Mesendoderm (in vitro differentiated cells): ENCODE results near the gene MID2.

Experiments used
- DNase-seq: peaks from one replicate; pipeline ENCODE4 v3.0.0; 2013
- H2AK5ac ChIP-seq: 2 replicates; pipeline ENCODE4 v1.6.1; 2013; ENCODE audit warnings: low read length, inconsistent platforms
- H2BK120ac ChIP-seq: 2 replicates; pipeline ENCODE4 v1.6.1; 2013; ENCODE audit warnings: low read depth, mild to moderate bottlenecking, low read length, moderate library complexity, mixed read lengths
- H2BK15ac ChIP-seq: replicated peaks from 2 replicates; pipeline ENCODE4 v1.6.1; 2013; ENCODE audit warnings: low read depth, mild to moderate bottlenecking, moderate library complexity
- H2BK5ac ChIP-seq: 2 replicates; pipeline ENCODE4 v1.6.1; 2013; ENCODE audit warnings: low read length, inconsistent platforms
- H3K18ac ChIP-seq: 2 replicates; pipeline ENCODE4 v1.6.1; 2013; ENCODE audit warnings: mild to moderate bottlenecking, low read length, mixed read lengths
- H3K23ac ChIP-seq: one replicate; pipeline ENCODE4 v1.6.1; 2013; ENCODE audit warnings: low read length
- H3K27ac ChIP-seq: 2 replicates; pipeline ENCODE4 v1.5.1; 2013; ENCODE audit warnings: low read depth, mild to moderate bottlenecking, inconsistent platforms, low read length, moderate library complexity
- H3K27me3 ChIP-seq: 2 replicates; pipeline ENCODE4 v1.6.1; 2013; ENCODE audit warnings: low read length, control low read depth, mild to moderate bottlenecking, inconsistent platforms; ENCODE audit not compliant: insufficient read depth, poor library complexity
- H3K36me3 ChIP-seq: 2 replicates; pipeline ENCODE4 v1.6.1; 2013; ENCODE audit warnings: low read length, inconsistent platforms; ENCODE audit not compliant: control insufficient read depth, insufficient read depth
- H3K4ac ChIP-seq: one replicate; pipeline ENCODE4 v1.6.1; 2013; ENCODE audit warnings: low read depth, mild to moderate bottlenecking, low read length, moderate library complexity
- H3K4me1 ChIP-seq: 2 replicates; pipeline ENCODE4 v1.6.1; 2013; ENCODE audit warnings: low read depth, low read length, inconsistent platforms; ENCODE audit not compliant: control insufficient read depth
- H3K4me2 ChIP-seq: 2 replicates; pipeline ENCODE4 v1.6.1; 2013; ENCODE audit warnings: low read length
- H3K4me3 ChIP-seq: 2 replicates; pipeline ENCODE4 v1.5.1; 2013; ENCODE audit warnings: mild to moderate bottlenecking, low read length
- H3K56ac ChIP-seq: one replicate; pipeline ENCODE4 v1.6.1; 2013; ENCODE audit warnings: low read length
- H3K79me1 ChIP-seq: 2 replicates; pipeline ENCODE4 v1.6.1; 2013; ENCODE audit warnings: low read length, inconsistent platforms
- H3K79me2 ChIP-seq: 2 replicates; pipeline ENCODE4 v1.6.1; 2013; ENCODE audit warnings: mild to moderate bottlenecking, low read length; ENCODE audit not compliant: control insufficient read depth, insufficient read depth
- H3K9ac ChIP-seq: 2 replicates; pipeline ENCODE4 v1.6.1; 2013; ENCODE audit warnings: low read length, inconsistent platforms
- H4K5ac ChIP-seq: one replicate; pipeline ENCODE4 v1.6.1; 2013; ENCODE audit warnings: low read length
- H4K8ac ChIP-seq: one replicate; pipeline ENCODE4 v1.6.1; 2013; ENCODE audit warnings: low read depth, mild to moderate bottlenecking, control low read depth, low read length, moderate library complexity
- WGBS: extraction: QIAGEN DNeasy Blood & Tissue Kit; methylation state at CpG from one replicate; pipeline ENCODE4 v1.1.7; 2013; ENCODE audit warnings: low lambda C conversion rate, missing lambda C conversion rate; ENCODE audit not compliant: insufficient coverage; ENCODE audit errors: extremely low coverage; 5-methylcytosine and 5-hydroxymethylcytosine counted together

Gene MID2

GRCh38 chrX:107834275-107835201 lies 8.9 kb downstream of the MID2 start:
- Histone ChIP-seq H2AK5ac (no peak overlapping the region), H4K8ac (no peak overlapping the region), H3K18ac (no peak overlapping the region), H3K27me3 (no peaks in the 10 kb centered on the region), H3K23ac (no peak overlapping the region), H3K4me1 (no peaks in the 10 kb centered on the region), H3K27ac (no peak overlapping the region), H3K79me1 (no peaks in the 10 kb centered on the region), H4K5ac (no peak overlapping the region), H3K56ac (no peak overlapping the region), H2BK5ac (no peak overlapping the region), H3K4ac (no peak overlapping the region), H3K4me3 (no peak overlapping the region), H2BK120ac (no peak overlapping the region), H3K79me2 (no peaks in the 10 kb centered on the region), H3K4me2 (no peak overlapping the region), H2BK15ac (no peak overlapping the region), H3K9ac (no peak overlapping the region), H3K36me3 (no peaks in the 10 kb centered on the region)
- WGBS: no CpG with 5 or more reads among the region's 3 CpGs
- no peak for DNase-seq

- Histone ChIP-seq H3K18ac (no peak overlapping the region), H3K79me2 (no peaks in the 10 kb centered on the region), H4K5ac (no peak overlapping the region), H4K8ac (no peak overlapping the region), H3K79me1 (no peaks in the 10 kb centered on the region), H3K4me1 (no peaks in the 10 kb centered on the region), H3K56ac (no peak overlapping the region), H2BK120ac (no peak overlapping the region), H3K36me3 (no peaks in the 10 kb centered on the region), H3K27ac (no peak overlapping the region), H2AK5ac (no peak overlapping the region), H3K4ac (no peak overlapping the region), H3K27me3 (no peaks in the 10 kb centered on the region), H2BK15ac (no peak overlapping the region), H3K4me3 (no peak overlapping the region), H3K9ac (no peak overlapping the region), H3K4me2 (no peak overlapping the region), H2BK5ac (no peak overlapping the region), H3K23ac (no peak overlapping the region)
- no CpG with 5 or more reads among the region's 2 CpGs for WGBS
- no peak for DNase-seq
Measured at GRCh38 chrX:107836958-107837357, 11.3 kb downstream of the MID2 start.

- Histone ChIP-seq H4K5ac (no peak overlapping the region), H3K4me2 (no peak overlapping the region), H2AK5ac (no peak overlapping the region), H4K8ac (no peak overlapping the region), H3K27me3 (no peaks in the 10 kb centered on the region), H2BK120ac (no peak overlapping the region), H3K4me3 (no peak overlapping the region), H3K23ac (no peak overlapping the region), H2BK15ac (no peak overlapping the region), H2BK5ac (no peak overlapping the region), H3K18ac (no peak overlapping the region), H3K9ac (no peak overlapping the region), H3K79me1 (no peaks in the 10 kb centered on the region), H3K36me3 (no peaks in the 10 kb centered on the region), H3K27ac (no peak overlapping the region), H3K4me1 (no peaks in the 10 kb centered on the region), H3K79me2 (no peaks in the 10 kb centered on the region), H3K4ac (no peak overlapping the region), H3K56ac (no peak overlapping the region)
- DNase-seq: no peak
- no CpG with 5 or more reads among the region's 15 CpGs for WGBS
Measured at GRCh38 chrX:107840971-107841370, 15.3 kb downstream of the MID2 start.

GRCh38 chrX:107842715-107843400 lies 17.2 kb downstream of the MID2 start:
- DNase-seq: no peak
- Histone ChIP-seq H3K4ac (no peak overlapping the region), H3K4me2 (no peak overlapping the region), H3K27ac (no peak overlapping the region), H4K5ac (no peak overlapping the region), H4K8ac (no peak overlapping the region), H3K79me1 (no peaks in the 10 kb centered on the region), H2BK5ac (no peak overlapping the region), H3K23ac (no peak overlapping the region), H3K36me3 (no peaks in the 10 kb centered on the region), H3K27me3 (no peaks in the 10 kb centered on the region), H3K56ac (no peak overlapping the region), H3K4me1 (no peaks in the 10 kb centered on the region), H3K9ac (no peak overlapping the region), H2BK120ac (no peak overlapping the region), H3K79me2 (no peaks in the 10 kb centered on the region), H2BK15ac (no peak overlapping the region), H3K18ac (no peak overlapping the region), H3K4me3 (no peak overlapping the region), H2AK5ac (no peak overlapping the region)
- no CpG with 5 or more reads among the region's 6 CpGs for WGBS

GRCh38 chrX:107845625-107846024 lies 20.0 kb downstream of the MID2 start:
- DNase-seq: peak; percentile 13
- no CpG with 5 or more reads among the region's 1 CpG for WGBS
- no peaks in the 10 kb centered on the region for H3K79me2 ChIP-seq
- H3K4me1 ChIP-seq: no peaks in the 10 kb centered on the region
- no peak overlapping the region for H3K4me3 ChIP-seq
- H4K5ac ChIP-seq: no peak overlapping the region
- H3K27ac ChIP-seq: no peak overlapping the region
- H4K8ac ChIP-seq: no peak overlapping the region
- H2BK15ac ChIP-seq: no peak overlapping the region
- no peak overlapping the region for H3K9ac ChIP-seq
- no peak overlapping the region for H3K23ac ChIP-seq
- H2BK5ac ChIP-seq: no peak overlapping the region
- H3K36me3 ChIP-seq: no peaks in the 10 kb centered on the region
- no peak overlapping the region for H3K56ac ChIP-seq
- H3K79me1 ChIP-seq: no peaks in the 10 kb centered on the region
- H3K27me3 ChIP-seq: no peaks in the 10 kb centered on the region
- H3K18ac ChIP-seq: no peak overlapping the region
- no peak overlapping the region for H2BK120ac ChIP-seq
- H2AK5ac ChIP-seq: no peak overlapping the region
- no peak overlapping the region for H3K4ac ChIP-seq
- no peak overlapping the region for H3K4me2 ChIP-seq
